HG03108 (cell line): ENCODE results near the gene NTRK2.

ENCODE experiments used
- ATAC-seq: cut with Tn5 transposase; IDR thresholded peaks from one replicate; pipeline ENCODE4 v1.9.1; 2021; ENCODE audit warnings: moderate library complexity; ENCODE audit not compliant: unreplicated experiment

The NTRK2 gene

DNA sequence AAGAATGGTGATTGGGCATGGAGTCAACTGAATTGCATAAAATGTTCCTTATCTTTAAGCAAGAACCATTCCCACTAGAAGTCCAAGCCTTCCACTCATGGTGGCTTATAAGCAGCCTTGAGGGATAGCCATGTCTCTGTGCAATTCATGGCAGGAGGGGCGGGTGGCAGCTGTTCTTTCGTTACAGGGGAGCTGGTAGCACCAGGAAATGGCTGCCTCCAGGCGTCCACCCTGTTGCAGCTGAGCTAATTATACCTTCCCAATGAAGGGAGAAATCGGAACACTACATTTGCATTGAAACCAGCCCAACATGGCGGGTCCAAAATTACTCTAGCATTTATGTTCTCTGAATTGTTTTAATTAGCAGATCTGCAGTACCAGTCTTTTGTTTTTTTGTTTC, 289.8 kb downstream of the NTRK2 start:
- ATAC-seq: no peak

DNA sequence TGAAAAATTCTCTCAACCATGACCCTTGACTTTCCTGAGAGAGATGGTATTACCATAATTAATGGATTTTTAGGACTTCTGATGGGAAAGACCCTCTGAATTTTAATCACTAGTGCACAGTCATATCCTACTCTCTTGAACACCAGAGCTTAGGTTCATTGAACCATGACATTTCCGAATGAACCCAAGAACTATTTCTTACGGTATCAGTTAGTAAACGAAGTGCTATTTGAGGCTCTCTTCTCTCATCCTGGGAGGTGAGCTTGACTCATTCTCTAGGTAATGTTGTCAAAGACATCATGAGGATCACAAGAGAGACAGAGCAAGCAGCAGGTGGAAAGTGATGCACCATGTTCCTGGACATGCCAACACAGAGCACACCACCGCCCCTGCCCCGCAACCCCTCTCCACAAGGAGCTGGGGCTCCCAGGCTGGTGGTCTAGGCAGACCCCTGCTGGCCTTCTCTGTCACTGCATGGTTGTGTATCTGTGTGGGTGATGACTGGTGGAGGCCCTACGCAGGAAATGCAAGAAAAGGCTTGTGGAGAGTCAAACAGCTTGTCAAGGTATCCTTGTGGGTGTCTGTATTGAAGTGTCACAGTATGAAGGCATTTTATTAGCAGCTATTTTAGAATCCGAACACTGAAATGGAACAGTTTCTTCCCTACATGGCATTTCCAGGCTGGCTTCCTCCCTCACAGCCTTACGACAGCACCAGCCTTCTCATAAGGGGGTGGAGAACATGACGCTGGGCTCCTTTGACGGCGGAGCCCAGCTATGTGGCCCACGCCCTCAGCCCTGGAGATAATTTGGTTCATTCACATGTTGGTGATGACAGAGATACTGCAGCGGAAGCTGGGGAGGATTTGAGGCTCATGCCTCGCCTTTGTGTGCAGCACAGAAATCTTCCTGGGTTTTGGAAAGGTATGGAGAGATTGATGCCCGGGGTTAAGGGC, 297.6 kb downstream of the NTRK2 start:
- no peak for ATAC-seq

DNA sequence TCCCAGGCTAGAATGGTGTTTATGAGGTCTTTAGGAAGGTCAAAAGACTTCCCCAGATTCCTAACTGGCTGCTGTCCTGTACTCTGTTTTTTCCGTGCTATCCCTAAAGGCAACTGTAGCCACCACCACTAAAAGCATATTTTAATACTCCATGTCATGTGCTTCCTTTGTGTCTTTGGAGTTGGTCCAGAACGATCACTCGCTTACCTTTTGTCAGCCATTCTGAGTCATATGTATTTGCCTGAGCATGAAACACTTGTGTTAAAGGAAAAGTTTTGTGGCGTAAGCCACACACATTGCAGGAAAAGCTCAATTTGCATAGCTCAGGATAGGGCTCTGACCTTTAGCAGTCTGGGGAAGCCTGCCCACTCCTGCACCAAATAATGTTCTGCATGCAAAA, 299.6 kb downstream of the NTRK2 start:
- ATAC-seq: no peak

DNA sequence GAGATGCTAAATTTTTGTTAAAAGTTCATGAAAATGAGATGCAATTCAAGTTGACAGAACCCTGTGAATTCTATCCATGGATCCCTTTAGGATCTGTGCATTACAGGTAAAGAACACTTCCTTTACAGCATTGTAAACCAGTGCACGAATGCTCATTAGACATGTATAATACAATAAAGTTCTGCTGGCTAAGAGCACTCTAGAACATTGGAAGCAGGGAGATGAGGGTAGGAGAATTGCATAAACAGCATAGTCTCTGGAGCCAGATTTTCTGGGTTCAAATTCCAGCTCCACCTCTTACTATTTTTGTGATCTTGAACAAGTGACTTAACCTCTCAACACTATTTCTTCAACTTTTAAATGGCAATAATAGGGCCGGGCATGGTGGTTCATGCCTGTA, 300.2 kb downstream of the NTRK2 start:
- no peak for ATAC-seq

DNA sequence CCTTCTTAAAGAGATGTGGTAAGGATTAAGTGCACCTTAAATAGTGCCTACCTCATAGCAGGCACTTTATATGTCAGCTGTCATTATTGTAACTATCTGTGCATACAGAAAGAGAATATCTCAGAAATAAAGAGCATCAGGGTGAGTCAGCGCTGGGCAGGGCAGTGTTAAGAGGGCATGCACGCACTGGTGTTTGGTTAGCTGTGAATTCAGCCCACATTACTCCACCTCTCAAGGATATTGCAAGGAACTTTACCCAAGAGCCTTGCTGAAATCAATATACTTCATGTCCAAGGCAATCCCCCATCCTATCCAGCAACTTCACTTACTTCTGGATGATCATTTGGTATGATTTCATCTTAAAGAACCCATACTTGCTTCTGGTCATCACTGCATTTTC, 300.9 kb downstream of the NTRK2 start:
- no peak for ATAC-seq

DNA sequence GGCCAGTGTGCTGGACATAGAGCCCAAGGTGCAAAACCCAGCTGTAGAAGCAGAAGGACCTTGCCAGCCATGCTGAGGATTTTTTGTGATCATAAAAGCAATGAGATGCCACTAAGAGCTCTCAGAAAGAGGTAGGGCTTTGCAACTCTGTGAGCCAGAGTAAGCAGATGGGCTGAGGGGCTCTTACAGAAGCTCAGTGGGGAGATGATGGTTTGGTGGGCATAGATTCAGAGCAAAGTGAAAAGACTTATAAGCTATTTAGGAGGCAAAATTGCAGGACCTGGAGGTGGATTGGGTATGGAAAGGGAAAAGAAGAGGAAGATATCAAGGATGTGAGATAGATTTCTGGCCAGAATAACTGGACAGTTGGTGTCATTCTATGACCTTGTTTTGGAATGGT, 302.0 kb downstream of the NTRK2 start:
- ATAC-seq: no peak

DNA sequence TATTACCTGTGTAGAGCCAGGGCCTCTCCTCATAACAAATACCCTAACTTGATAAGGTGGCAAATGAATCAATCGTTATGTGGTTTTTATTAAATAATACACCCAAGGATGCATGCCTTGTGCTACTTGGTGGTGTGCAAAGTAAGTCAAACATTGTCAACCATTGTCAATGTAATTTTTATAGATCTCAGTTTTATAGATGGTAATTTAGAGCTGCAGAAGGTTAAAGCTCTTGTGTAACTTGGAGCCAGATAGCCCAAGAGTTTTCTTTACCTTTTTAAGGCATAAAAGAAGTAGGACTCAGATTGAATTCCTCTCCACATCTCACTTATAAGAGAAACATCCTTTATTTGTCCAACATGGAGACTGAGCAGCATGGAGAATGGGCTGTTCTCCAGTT, 304.7 kb downstream of the NTRK2 start:
- ATAC-seq: no peak

DNA sequence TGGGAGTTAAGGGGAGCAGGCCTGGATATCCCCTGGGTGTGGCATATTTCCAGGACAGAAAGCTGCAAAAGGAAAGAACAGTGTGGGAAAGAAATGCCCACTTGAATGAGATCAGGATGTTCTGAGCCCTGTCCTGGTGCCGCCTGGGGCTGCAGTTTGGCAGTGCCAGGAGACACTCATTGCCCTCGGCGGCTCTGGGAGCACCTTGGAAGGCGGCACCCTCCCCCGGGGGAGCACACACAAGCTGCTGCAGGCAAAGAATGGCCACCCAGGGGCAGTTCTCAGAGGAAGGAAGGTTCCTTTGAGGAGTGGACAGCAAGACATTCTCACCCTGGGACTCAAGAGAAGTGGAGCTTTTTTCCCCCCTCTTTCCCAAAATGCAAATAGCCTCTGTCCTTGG, 305.3 kb downstream of the NTRK2 start:
- no peak for ATAC-seq

DNA sequence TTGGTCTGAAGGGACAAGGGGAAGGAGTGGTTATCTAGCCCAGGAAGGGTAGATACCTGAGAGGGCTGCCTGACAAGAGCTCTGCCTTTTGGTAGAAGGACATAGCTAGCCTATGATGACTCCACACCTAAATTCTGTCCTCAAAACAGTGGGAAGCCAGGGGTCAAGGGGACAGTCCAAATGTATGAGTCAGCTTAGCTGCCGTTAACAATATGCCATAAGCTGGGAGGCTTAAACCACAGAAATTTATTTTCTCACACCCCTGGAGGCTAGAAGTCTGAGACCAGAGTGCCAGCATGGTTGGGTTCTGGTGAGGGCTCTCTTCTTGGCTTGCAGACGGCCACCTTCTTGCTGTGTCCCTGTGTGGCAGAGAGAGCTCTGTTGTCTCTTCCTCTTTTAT, 306.4 kb downstream of the NTRK2 start:
- no peak for ATAC-seq

DNA sequence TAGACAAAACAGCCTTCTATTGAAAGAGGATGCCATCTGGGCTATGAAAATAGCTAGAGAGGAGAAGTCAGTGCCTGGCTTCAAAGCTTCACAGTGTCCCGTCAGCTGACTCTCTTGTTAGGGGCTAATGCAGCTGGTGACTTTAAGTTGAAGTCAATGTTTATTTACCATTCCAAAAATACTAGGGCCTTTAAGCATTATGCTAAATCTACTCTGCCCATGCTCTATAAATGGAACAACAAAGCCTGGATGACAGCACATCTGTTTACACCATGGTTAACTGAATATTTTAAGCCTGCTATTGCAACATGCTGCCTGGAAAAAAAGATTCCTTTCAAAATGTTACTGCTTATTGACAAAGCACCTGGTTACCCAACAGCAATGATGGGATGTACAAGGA, 309.1 kb downstream of the NTRK2 start:
- ATAC-seq: no peak

DNA sequence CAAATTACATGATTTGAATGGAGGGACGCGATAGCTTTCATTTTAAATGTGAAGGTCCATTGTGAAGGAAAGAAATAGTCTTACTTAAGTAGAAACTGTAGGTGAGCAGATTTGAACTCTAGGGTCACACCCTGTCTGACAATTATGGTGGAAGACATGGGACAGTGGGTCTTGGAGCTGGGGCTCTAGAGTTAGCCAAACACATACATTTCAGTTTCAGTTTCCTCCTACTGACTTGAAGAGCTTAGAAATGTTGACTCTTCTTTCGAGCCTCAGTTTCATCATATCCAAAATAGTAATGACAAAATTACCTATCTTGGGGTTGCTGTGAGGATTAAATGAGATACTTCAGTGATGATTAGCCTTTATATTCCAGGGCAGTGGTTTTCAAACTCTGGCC, 314.2 kb downstream of the NTRK2 start:
- no peak for ATAC-seq

DNA sequence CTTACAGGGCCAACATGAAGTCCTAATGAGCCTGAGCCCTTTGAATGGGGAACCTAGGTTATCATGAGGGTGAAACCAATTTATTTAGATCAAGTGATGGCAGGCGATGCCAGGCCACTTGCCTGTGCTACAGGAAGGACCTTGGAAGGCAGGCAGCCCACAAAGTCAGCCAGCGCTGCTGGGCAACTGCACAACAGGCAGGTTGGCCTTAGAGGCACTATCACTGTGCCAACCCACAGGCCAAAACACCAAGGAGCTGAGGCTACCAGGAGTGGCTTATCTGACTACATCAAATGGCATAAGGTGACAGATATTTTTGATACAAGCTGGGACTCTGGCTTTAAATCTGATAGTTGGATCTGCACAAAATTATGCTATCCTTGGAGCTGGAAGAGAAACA, 319.1 kb downstream of the NTRK2 start:
- ATAC-seq: no peak

DNA sequence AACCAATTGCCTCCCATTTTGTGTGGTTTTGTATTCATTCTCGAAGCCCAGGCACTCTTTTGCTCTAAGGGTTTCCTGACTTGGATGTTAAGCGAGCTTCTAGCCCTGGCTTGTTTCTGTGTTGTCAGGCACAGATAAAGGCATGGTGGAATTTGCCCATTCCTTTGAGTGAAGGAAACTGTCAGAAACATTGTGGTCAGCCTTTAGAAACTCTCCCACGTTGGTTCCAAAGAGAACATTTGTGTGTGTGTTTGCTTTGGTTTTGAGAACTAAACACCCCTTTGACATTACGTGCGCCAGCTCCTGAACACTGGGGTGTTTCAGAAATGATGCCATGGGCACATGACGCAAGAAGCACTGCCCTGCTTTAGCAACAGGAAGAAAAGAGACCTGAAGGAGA, 320.9 kb downstream of the NTRK2 start:
- no peak for ATAC-seq

DNA sequence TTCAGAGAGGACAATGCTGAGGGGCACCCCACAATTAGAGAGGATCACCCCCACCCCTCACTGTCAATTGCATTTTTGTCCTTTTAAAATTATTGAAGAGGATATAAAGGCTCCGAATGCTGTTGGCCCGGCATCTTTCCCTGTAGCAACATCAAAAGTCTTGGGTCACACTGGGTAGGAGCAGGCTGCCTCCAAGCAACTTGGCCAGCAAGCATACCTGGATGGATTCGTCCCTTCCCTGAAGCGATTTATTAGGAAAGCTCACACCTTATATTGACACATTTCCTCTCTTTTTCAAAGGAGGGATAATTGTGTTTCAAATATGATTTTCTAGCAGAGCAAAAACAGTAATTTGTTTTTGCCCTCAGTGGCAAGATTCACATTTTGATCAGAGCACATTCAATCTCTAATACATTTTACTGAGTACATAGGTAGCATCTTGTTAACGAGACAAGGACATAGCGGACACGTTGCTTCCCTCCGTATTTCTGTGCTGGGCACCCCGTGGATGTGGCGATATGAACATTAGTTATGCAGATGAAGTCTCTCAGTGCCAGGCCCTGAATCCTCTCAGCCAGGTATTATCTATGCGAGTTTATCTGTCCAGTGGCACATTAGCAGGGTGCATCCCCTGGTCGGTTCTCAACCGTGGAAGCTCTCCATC, 321.5 kb downstream of the NTRK2 start:
- ATAC-seq: no peak

DNA sequence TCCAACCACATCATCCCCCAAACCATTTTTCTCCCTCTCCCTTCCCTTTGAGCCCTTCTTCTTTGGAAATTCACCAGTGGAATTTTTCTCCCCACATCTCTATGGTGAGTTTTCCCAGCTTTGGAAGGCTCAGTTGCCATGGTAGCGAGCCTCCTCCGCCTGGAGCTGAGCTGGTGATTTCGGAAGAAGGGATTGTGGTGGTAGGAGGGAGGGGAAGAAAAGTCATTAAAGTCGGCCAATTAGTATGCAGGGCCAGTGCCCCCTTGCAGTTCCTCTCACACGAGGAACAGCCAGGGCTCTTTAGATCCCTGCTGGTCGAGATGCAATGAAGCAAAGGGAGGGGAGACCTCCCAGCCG, 322.0 kb downstream of the NTRK2 start:
- no peak for ATAC-seq

DNA sequence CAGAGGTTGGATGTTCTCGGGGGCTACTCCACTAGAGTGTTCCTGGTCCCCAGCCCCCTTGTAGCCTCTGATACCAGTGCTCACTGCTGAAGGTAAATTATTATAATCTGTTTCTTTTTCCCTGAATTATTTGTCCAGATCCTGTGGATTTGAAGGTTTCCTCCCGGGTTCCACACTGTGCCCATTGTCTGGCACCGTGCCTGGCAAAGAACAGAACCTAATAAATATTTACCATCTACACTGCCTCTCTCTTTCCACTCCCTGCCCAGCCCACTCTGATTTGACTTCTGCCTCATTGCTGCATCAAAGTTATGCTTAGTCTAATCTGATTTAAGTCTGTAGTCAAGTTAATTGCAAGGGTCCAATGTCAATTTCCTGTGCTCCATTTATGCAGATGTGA, 322.9 kb downstream of the NTRK2 start:
- no peak for ATAC-seq

DNA sequence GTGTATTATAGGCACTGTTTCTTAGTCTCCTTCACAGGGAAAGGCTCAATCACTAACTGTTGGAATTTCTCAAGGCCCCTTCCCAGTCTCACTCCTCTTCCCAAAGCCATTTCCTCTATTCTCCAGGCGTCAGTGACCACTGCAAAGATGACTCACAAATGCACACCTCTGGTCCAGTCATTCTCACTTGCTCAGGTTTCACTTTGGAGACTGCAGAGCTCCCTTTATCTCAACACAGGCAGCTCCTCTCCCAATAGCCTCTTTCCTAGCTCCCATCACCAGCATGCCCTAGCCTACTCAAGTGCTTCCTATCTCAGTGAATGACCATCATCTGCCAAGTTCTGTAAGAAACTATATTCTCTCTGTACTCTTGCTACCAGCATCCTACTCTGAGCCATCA, 323.6 kb downstream of the NTRK2 start:
- ATAC-seq: no peak

DNA sequence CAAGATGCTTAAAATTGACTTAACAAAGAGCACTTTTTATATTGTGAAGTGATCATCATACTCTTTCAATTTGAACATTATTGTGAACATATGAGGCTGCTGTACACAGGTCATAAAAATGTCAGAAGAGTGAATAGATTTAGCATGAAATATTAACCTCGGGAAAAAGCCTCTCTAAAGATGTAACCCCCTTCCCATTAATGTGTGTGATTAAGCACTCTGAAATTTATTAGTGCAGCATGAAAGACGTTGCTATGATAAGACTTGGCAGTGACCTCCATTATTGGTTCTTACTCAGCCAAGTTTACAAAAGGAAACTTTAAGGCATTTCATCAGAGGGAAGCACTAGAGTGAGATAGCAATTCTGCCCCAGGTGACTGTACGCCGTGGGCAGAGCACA, 326.5 kb downstream of the NTRK2 start:
- no peak for ATAC-seq

DNA sequence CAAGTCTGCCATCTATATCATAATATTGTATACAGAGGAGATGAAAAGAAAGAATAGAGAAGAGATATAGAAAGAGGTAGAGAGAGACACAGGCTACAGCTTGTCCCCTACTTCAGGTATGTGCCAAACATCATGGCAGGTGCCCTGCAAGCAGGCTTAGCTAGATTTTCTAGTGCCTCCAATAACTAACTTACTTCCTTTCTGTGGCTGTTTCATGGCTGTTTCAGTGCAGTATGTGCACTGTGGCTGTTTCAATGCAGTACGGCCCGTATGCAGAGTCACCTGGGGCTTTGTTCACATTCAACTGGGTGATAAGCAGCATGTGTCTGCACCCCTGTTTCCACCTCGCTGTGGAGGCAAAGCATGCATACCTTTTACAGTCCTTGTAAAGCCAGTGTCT, 327.2 kb downstream of the NTRK2 start:
- no peak for ATAC-seq

DNA sequence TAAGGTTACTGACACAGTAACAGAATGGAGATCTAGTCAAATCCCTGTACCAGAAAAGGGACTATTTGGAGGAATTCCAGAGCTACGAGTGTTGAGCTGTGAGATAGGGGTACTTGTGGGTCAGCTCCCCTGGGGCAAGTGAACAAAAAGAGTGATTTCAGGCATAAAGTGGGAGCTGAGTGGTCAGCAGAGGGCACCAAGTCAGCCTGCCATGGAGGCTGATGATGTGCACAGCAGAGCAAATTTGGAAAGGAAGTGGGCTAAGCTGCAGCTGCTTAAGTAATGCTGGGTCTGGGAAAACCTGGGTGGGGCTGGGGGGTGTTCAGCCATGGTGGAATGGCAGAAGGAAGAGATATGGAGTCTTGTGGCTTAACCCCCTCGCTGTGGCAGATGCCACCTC, 327.9 kb downstream of the NTRK2 start:
- no peak for ATAC-seq

DNA sequence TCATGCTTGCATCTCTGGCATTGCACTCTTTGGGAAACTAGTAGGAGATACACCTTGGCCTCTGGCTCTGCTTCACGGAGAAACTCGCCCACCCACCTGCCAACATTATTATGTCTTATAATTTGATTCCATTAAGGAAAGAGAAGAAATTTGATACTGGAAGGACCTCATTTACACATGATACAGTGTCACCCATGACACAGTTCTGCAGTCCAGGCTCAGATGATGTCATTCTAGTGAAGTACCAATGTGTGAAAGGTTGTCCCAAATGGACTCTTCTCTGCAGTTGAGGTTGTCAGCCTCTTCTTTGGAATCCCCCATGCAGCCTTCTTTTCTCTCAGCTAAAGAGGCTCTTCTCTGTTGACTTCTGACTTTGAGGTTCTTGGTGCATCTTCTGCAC, 329.1 kb downstream of the NTRK2 start:
- no peak for ATAC-seq

DNA sequence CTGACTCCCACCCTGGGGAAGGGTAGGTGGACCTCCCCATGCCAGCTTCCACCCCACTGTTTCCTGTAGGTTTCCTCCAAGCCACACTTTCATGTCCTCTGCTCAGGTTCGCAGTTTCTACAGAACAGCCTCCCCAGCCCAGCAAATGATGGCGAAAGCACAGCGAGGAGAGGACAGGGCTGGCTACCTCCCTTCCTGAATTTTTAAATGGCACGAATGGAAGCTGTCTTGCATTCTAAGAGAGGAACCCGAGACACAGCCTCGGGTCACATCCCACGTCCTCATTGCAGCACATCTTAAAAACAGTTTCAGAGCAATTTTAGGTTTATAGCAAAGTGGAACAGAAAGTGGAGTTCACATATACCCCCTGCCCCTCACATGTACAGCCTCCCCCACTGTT, 330.3 kb downstream of the NTRK2 start:
- ATAC-seq: no peak

DNA sequence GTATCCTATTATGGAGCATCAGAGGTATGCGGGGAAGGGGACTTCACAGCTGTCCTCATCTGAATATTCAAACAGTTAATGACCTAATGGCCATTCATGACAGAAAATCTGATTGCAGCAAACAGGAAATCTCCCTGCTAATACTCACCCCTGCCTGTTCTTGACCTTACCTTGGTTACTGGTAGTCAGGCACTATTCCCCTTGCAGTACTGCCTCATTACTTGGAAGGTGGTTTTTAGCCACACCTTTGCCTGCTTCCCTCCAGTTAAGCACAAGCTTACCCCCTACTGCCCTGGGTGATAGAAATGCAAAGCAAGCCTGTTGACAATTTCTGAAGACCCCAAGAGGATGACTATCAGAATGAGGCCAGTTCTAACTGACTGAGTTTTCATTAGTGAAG, 332.4 kb downstream of the NTRK2 start:
- ATAC-seq: no peak
